WTC11 (cell line): ENCODE data around the gene RUSF1. TPM values are rescaled to one million over a fixed set of nuclear protein-coding genes. Genes with fewer than 3 reads are reported as not detected.
A peak's percentile ranks its signal among the peaks of the same experiment; 100 is the strongest.

Experiments used
- ATAC-seq: fragments of 200-7000 bp; cut with Tn5 transposase; 2 replicates; pipeline ENCODE4 v1.10.0; 2021; ENCODE audit warnings: mild to moderate bottlenecking, moderate library complexity
- CTCF ChIA-PET: fragments of 300-600 bp; sonication (Branson Sonifier 250); formaldehyde crosslinking; loops from one replicate; lab custom pipeline; 2021; ENCODE audit warnings: antibody characterized with exemption; lab: Charles Lee
- POLR2A ChIA-PET: fragments of 350-600 bp; sonication (Branson Sonifier 250); formaldehyde crosslinking; loops from one replicate; lab custom pipeline; 2021; ENCODE audit warnings: antibody characterized with exemption; lab: Charles Lee
- DNase-seq: peaks from one replicate; pipeline ENCODE4 v3.0.0; 2021; ENCODE audit warnings: low spot score
- H3K27ac Mint-ChIP-seq: 2 replicates; pipeline ENCODE4 v1.8.0; 2021; ENCODE audit warnings: mixed read lengths
- H3K27me3 Mint-ChIP-seq: 2 replicates; pipeline ENCODE4 v1.8.0; 2021; ENCODE audit warnings: low read depth, mild to moderate bottlenecking, moderate library complexity, mixed read lengths
- H3K36me3 Mint-ChIP-seq: 2 replicates; pipeline ENCODE4 v1.8.0; 2021; ENCODE audit warnings: mixed read lengths
- H3K4me1 Mint-ChIP-seq: 2 replicates; pipeline ENCODE4 v1.8.0; 2022; ENCODE audit warnings: mixed read lengths
- H3K4me3 Mint-ChIP-seq: 2 replicates; pipeline ENCODE4 v1.8.0; 2021; ENCODE audit warnings: mild to moderate bottlenecking, moderate library complexity, mixed read lengths
- H3K9me3 Mint-ChIP-seq: 2 replicates; pipeline ENCODE4 v1.8.0; 2021; ENCODE audit warnings: mixed read lengths
- AR ChIP-seq: fragments of 250-450 bp; sonication (Bioruptor Pico); IDR thresholded peaks from 2 replicates; pipeline ENCODE4 v1.9.0; 2021; ENCODE audit warnings: mild to moderate bottlenecking
- CBFB ChIP-seq: sonication (generic); formaldehyde crosslinking; IDR thresholded peaks from 2 replicates; pipeline ENCODE4 v1.8.1; 2022; ENCODE audit warnings: mild to moderate bottlenecking, low read depth, missing genetic modification reagents
- CREB1 ChIP-seq: sonication (generic); formaldehyde crosslinking; IDR thresholded peaks from 2 replicates; pipeline ENCODE4 v1.8.0; 2023; ENCODE audit warnings: mild to moderate bottlenecking, missing genetic modification reagents
- ESRRA ChIP-seq: sonication (generic); formaldehyde crosslinking; IDR thresholded peaks from 2 replicates; pipeline ENCODE4 v1.8.1; 2022; ENCODE audit warnings: mild to moderate bottlenecking, missing genetic modification reagents, borderline replicate concordance
- ETV6 ChIP-seq: sonication (generic); formaldehyde crosslinking; IDR thresholded peaks from 2 replicates; pipeline ENCODE4 v1.8.1; 2022; ENCODE audit warnings: mild to moderate bottlenecking, missing genetic modification reagents
- FOXJ3 ChIP-seq: sonication (generic); formaldehyde crosslinking; IDR thresholded peaks from 2 replicates; pipeline ENCODE4 v1.9.0; 2021; ENCODE audit warnings: missing genetic modification reagents, mild to moderate bottlenecking, borderline replicate concordance
- FOXK1 ChIP-seq: sonication (generic); formaldehyde crosslinking; IDR thresholded peaks from 2 replicates; pipeline ENCODE4 v1.8.0; 2022; ENCODE audit warnings: mild to moderate bottlenecking, moderate library complexity, missing genetic modification reagents
- FOXP1 ChIP-seq: sonication (generic); formaldehyde crosslinking; IDR thresholded peaks from 2 replicates; pipeline ENCODE4 v1.8.0; 2022; ENCODE audit warnings: missing genetic modification reagents, mild to moderate bottlenecking, moderate library complexity, borderline replicate concordance
- GTF2I ChIP-seq: fragments of 250-450 bp; sonication (Bioruptor Pico); conservative IDR thresholded peaks from 2 replicates; pipeline ENCODE4 v1.4.0; 2021; ENCODE audit warnings: mild to moderate bottlenecking
- MYBL2 ChIP-seq: sonication (generic); formaldehyde crosslinking; IDR thresholded peaks from 2 replicates; pipeline ENCODE4 v1.8.1; 2023; ENCODE audit warnings: mild to moderate bottlenecking, moderate library complexity, missing genetic modification reagents
- NFYB ChIP-seq: sonication (generic); formaldehyde crosslinking; conservative IDR thresholded peaks from 2 replicates; pipeline ENCODE4 v1.8.0; 2022; ENCODE audit warnings: low read depth, missing genetic modification reagents
- NR2C2 ChIP-seq: sonication (generic); formaldehyde crosslinking; IDR thresholded peaks from 2 replicates; pipeline ENCODE4 v1.8.0; 2022; ENCODE audit warnings: mild to moderate bottlenecking, missing genetic modification reagents
- RELA ChIP-seq: sonication (generic); formaldehyde crosslinking; IDR thresholded peaks from 2 replicates; pipeline ENCODE4 v1.8.1; 2022; ENCODE audit warnings: missing genetic modification reagents, mild to moderate bottlenecking, borderline replicate concordance
- RORB ChIP-seq: fragments of 250-450 bp; sonication (Bioruptor Pico); IDR thresholded peaks from 2 replicates; pipeline ENCODE4 v1.9.0; 2021; ENCODE audit warnings: mild to moderate bottlenecking
- SMAD4 ChIP-seq: sonication (generic); formaldehyde crosslinking; IDR thresholded peaks from 2 replicates; pipeline ENCODE4 v1.8.0; 2022; ENCODE audit warnings: mild to moderate bottlenecking, missing genetic modification reagents
- TEAD4 ChIP-seq: sonication (generic); formaldehyde crosslinking; IDR thresholded peaks from 2 replicates; pipeline ENCODE4 v1.8.0; 2022; ENCODE audit warnings: mild to moderate bottlenecking, missing genetic modification reagents
- USF1 ChIP-seq: sonication (generic); formaldehyde crosslinking; IDR thresholded peaks from 2 replicates; pipeline ENCODE4 v1.8.0; 2022; ENCODE audit warnings: mild to moderate bottlenecking, missing genetic modification reagents
- ZBTB43 ChIP-seq: sonication (generic); formaldehyde crosslinking; IDR thresholded peaks from 2 replicates; pipeline ENCODE4 v1.8.1; 2023; ENCODE audit warnings: mild to moderate bottlenecking, missing genetic modification reagents
- ZNF121 ChIP-seq: sonication (generic); formaldehyde crosslinking; IDR thresholded peaks from 2 replicates; pipeline ENCODE4 v1.8.0; 2023; ENCODE audit warnings: missing genetic modification reagents
- ZNF138 ChIP-seq: sonication (generic); formaldehyde crosslinking; conservative IDR thresholded peaks from 2 replicates; pipeline ENCODE4 v1.8.1; 2022; ENCODE audit warnings: mild to moderate bottlenecking, moderate library complexity, missing genetic modification reagents
- ZNF219 ChIP-seq: sonication (generic); formaldehyde crosslinking; IDR thresholded peaks from 2 replicates; pipeline ENCODE4 v1.8.0; 2023; ENCODE audit warnings: missing genetic modification reagents, mild to moderate bottlenecking, borderline replicate concordance
- ZNF232 ChIP-seq: sonication (generic); formaldehyde crosslinking; IDR thresholded peaks from 2 replicates; pipeline ENCODE4 v1.8.0; 2022; ENCODE audit warnings: mild to moderate bottlenecking, missing genetic modification reagents
- ZNF263 ChIP-seq: sonication (generic); formaldehyde crosslinking; IDR thresholded peaks from 2 replicates; pipeline ENCODE4 v1.8.1; 2022; ENCODE audit warnings: low read depth, mild to moderate bottlenecking, moderate library complexity, missing genetic modification reagents
- ZNF317 ChIP-seq: sonication (generic); formaldehyde crosslinking; IDR thresholded peaks from 2 replicates; pipeline ENCODE4 v1.8.1; 2023; ENCODE audit warnings: low read depth, mild to moderate bottlenecking, moderate library complexity, missing genetic modification reagents, borderline replicate concordance
- total RNA-seq: library from RNA; stranded (reverse); gene quantifications from 3 replicates; pipeline ENCODE4 v1.2.3, GENCODE V29; 2021
- TF ChIP-seq, protein P1 (sequence below): sonication (generic); formaldehyde crosslinking; conservative IDR thresholded peaks from 2 replicates; pipeline ENCODE4 v1.8.1; 2023; ENCODE audit warnings: mild to moderate bottlenecking, low read depth, missing genetic modification reagents, moderate library complexity
- TF ChIP-seq, protein P2 (sequence below): fragments of 250-450 bp; sonication (Bioruptor Pico); IDR thresholded peaks from 2 replicates; pipeline ENCODE4 v1.9.0; 2021; ENCODE audit warnings: moderate library complexity, mild to moderate bottlenecking, inconsistent platforms, borderline replicate concordance
- TF ChIP-seq, protein P3 (sequence below): sonication (generic); formaldehyde crosslinking; IDR thresholded peaks from 2 replicates; pipeline ENCODE4 v1.8.1; 2022; ENCODE audit warnings: low read depth, missing genetic modification reagents, borderline replicate concordance

The RUSF1 gene
- total RNA-seq, 1 experiment from 2014 or later, result 35.9 TPM

DNA sequence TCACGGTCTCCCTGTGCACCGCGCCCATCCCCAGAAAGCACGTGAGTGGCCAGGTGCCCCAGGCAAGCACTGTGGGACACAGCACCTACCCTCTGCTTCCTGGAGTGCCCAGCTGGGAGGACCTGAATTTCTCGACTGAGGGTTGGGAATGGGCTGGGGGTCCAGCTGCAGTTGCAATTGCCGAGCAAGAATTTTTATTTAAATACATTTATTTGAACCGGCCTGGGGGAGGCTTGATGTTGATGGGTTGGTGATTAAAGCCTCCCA is 19.0 kb downstream of the RUSF1 start (continued):
- TF ChIP-seq, protein P1, sequence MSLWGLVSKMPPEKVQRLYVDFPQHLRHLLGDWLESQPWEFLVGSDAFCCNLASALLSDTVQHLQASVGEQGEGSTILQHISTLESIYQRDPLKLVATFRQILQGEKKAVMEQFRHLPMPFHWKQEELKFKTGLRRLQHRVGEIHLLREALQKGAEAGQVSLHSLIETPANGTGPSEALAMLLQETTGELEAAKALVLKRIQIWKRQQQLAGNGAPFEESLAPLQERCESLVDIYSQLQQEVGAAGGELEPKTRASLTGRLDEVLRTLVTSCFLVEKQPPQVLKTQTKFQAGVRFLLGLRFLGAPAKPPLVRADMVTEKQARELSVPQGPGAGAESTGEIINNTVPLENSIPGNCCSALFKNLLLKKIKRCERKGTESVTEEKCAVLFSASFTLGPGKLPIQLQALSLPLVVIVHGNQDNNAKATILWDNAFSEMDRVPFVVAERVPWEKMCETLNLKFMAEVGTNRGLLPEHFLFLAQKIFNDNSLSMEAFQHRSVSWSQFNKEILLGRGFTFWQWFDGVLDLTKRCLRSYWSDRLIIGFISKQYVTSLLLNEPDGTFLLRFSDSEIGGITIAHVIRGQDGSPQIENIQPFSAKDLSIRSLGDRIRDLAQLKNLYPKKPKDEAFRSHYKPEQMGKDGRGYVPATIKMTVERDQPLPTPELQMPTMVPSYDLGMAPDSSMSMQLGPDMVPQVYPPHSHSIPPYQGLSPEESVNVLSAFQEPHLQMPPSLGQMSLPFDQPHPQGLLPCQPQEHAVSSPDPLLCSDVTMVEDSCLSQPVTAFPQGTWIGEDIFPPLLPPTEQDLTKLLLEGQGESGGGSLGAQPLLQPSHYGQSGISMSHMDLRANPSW (CRISPR knock-in tag), result no peak
- TF ChIP-seq ZNF121 (CRISPR knock-in tag) (no peak), GTF2I (no peak), FOXK1 (no peak), ESRRA (CRISPR knock-in tag) (no peak), MYBL2 (CRISPR knock-in tag) (no peak)
- TF ChIP-seq, protein P2, sequence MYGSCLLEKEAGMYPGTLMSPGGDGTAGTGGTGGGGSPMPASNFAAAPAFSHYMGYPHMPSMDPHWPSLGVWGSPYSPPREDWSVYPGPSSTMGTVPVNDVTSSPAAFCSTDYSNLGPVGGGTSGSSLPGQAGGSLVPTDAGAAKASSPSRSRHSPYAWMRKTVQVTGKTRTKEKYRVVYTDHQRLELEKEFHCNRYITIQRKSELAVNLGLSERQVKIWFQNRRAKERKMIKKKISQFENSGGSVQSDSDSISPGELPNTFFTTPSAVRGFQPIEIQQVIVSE, result no peak

DNA sequence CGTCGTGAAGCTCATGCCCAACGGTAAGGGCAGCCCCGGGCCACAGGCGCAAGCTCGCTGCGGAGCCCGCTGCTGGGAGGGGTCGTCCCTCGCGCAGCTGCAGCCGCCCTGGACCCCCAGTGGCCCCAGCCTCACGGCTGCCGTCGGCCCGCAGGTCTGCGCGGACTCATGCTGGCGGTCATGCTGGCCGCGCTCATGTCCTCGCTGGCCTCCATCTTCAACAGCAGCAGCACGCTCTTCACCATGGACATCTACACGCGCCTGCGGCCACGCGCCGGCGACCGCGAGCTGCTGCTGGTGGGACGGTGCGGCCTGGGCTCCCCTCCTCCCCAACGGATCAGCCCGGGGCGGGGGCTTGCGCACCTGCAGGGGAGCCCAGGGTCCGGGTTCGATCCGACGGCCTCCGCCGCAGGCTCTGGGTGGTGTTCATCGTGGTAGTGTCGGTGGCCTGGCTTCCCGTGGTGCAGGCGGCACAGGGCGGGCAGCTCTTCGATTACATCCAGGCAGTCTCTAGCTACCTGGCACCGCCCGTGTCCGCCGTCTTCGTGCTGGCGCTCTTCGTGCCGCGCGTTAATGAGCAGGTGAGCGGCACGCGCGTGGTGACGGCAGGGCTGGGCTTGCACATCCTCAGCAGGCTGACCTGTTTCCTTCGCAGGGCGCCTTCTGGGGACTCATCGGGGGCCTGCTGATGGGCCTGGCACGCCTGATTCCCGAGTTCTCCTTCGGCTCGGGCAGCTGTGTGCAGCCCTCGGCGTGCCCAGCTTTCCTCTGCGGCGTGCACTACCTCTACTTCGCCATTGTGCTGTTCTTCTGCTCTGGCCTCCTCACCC is 19.5 kb downstream of the RUSF1 start:
- DNase-seq, result no peak
- ChIA-PET POLR2A (interaction anchor here (1.0 to 1.8 kb wide), 7 partner anchors 8 to 226 kb away, joined by 3 to 8 read pairs (median 5); partner anchors contain the start of gene RUSF1), CTCF (interaction anchor here (0.9 to 3.1 kb wide), 12 partner anchors 11 to 226 kb away, joined by 3 to 26 read pairs (median 6); partner anchors contain the start of genes ARMC5 and RUSF1)
- Mint-ChIP-seq H3K4me3 (peak overlapping the region; percentile 78), H3K36me3 (peaks cover 14% of the 10 kb centered on the region), H3K27ac (no peak overlapping the region), H3K9me3 (no peaks in the 10 kb centered on the region), H3K4me1 (peaks cover 8% of the 10 kb centered on the region), H3K27me3 (peaks cover 68% of the 10 kb centered on the region)
- ATAC-seq, result no peak
- TF ChIP-seq FOXP1 (CRISPR knock-in tag), result no peak; the same call in 1 of the 2 replicates
- no peak for TF ChIP-seq SMAD4 (CRISPR knock-in tag)
- TF ChIP-seq ZNF317, result peak; percentile 11; the same call in 1 of the 2 replicates
- TF ChIP-seq TEAD4 (CRISPR knock-in tag), result no peak
- 0 out of 2 replicates have a peak, but pooled peaks have one; percentile 6 for TF ChIP-seq USF1 (CRISPR knock-in tag)
- TF ChIP-seq ETV6 (CRISPR knock-in tag), result no peak
- no peak for TF ChIP-seq AR (CRISPR knock-in tag)
- TF ChIP-seq ESRRA (CRISPR knock-in tag), result 0 out of 2 replicates have a peak, but pooled peaks have one; percentile 27
- TF ChIP-seq NFYB (CRISPR knock-in tag), result no peak
- 0 out of 2 replicates have a peak, but pooled peaks have one; percentile 55 for TF ChIP-seq ZBTB43 (CRISPR knock-in tag)
- no peak for TF ChIP-seq CREB1 (CRISPR knock-in tag)
- TF ChIP-seq FOXJ3 (CRISPR knock-in tag), result no peak
- TF ChIP-seq RORB (CRISPR knock-in tag), result no peak
- TF ChIP-seq ZNF232, result peak; percentile 81; the same call in 1 of the 2 replicates
- 0 out of 2 replicates have a peak, but pooled peaks have one; percentile 30 for TF ChIP-seq ZNF263 (CRISPR knock-in tag)
- TF ChIP-seq, protein P3, sequence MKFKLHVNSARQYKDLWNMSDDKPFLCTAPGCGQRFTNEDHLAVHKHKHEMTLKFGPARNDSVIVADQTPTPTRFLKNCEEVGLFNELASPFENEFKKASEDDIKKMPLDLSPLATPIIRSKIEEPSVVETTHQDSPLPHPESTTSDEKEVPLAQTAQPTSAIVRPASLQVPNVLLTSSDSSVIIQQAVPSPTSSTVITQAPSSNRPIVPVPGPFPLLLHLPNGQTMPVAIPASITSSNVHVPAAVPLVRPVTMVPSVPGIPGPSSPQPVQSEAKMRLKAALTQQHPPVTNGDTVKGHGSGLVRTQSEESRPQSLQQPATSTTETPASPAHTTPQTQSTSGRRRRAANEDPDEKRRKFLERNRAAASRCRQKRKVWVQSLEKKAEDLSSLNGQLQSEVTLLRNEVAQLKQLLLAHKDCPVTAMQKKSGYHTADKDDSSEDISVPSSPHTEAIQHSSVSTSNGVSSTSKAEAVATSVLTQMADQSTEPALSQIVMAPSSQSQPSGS, result no peak
- peak; percentile 55; the same call in 1 of the 2 replicates for TF ChIP-seq RELA (CRISPR knock-in tag)
- TF ChIP-seq ZNF138 (CRISPR knock-in tag), result no peak
- TF ChIP-seq NR2C2 (CRISPR knock-in tag), result no peak
- no peak for TF ChIP-seq ZNF219 (CRISPR knock-in tag)
- TF ChIP-seq CBFB (CRISPR knock-in tag), result no peak
